CD4-positive, alpha-beta T cell treated with Interleukin-4 for 4 hours (primary cell): ENCODE data around the gene MAD1L1.

Source experiments
- DNase-seq: peaks from one replicate; pipeline ENCODE4 v3.0.0-alpha.2; 2020

Gene MAD1L1

DNA sequence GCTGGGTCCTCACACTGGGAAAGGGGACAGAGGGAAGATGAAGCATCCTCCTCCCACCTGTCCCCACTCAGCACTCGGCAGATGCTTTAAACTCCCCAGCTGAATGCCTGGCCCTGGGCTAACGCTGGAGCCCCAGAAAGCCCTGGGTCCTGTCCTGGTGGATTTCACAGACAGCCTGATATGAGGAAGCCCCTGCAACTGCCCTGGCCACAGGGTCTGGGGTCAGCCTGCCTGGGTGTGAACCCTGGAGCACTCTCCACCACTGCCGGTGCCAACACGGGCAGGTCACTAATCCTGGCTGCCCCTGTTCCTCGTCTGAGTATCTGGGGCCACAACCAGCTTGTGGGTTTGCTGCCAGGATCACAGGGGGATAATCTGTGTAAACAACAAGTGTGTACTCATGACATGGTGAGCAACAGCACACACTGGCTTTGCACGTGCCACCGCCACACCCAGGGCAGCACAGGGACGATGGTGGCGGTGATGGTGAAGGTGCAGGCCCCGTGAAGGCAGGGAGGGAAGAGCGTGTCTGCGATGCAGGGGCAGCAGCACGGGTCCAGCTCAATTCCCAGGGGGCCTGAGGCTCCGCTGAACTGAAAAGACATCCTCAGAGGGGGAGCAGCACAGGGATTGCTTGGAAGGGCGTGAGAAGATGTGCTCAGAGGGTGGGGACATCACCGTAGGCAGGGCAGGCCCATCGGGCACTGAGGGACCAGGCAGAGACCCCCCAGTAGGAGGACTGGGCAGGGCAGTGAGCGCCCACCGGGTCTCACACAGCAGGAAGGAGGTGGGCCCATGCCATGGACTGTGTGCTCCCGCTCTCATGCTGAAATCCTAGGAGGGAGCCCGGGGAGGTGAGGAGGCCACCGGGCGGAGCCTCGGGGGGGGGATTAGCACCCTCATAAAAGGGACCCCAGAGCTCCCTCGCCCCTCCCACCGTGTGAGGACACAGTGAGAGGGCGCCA is 238.7 kb downstream of the MAD1L1 start:
- DNase-seq = no peak

DNA sequence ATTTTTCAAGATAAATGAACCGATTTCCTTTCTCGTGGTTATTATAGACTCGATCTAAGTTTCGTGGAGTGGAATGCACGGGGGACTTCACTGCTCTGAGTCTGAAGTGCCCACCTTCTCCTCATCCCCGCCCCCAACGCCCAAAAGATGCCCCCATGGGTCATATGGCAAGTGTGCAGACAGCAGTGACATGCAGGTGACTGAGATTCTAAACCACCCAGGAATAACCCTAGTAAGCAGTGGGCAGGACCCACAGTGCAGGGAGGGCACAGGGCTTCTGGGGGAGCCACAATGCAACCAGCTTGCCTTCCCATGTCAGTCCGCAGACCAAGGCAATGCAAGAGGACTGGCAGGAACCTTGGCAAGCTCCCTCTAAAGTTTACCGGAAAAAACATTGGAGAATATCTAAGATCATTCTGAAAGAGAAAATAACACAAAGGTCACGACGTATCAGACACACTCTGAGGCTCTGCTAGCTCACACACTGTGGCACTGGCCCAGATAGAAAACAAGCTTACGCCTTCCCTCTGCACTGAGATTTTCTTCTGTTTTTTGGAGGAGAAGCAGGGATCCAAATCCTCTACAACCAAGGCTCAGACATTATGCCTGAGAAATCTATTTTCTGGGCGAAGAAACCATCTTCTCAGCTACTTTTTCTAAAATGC is 239.6 kb downstream of the MAD1L1 start:
- no peak for DNase-seq

DNA sequence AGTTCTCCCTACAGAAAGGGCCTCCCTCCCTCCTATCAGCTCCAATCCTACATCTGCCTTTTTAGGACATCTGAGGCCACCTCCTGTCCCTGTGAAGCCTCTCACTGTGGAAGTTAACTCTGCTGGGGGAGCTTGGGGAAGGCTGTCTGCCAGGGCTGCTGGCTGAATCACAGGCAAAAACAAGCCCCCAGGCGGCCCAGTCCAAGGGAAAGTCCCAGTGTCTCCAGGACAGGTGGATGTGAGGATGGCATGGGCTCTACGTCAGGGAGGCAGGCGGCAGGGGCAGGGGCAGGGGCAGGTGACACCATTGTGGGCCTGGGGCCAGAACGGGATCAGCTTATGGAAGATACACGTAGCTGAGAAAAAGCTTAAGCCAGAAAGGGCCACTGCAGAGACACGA is 240.2 kb downstream of the MAD1L1 start:
- DNase-seq = no peak

DNA sequence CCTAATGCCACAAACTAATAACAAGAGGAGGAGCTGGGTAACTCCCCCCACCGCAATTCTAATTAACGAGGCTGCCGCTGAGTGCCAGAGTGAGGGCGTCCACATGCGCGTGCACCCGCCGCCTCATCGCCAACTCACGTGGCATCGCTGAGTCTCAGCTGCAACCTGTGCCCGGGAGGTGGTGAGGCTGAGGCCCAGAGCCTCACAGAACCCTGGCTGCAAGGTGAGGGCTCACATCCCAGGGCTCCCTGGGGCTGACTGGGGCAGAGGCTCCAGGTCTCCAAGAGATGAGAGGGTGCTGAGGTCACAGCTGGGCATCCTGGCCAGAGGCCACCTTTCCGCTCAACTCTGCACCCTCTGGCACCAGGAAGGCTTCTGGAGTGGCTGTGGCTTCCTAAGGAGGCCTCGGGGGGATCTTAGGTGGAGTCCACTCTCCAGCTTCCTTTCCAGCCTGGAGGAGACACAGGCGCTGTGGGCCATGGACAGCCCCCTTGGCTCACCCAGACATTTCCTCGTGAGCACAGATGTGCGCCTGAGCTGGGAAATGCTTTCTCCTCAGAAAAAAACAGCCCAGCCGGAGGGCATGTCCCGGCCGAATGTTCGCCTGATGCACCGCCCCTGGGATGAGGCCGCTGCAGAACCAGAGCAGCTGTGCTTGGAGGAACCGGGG is 242.6 kb downstream of the MAD1L1 start:
- no peak for DNase-seq

DNA sequence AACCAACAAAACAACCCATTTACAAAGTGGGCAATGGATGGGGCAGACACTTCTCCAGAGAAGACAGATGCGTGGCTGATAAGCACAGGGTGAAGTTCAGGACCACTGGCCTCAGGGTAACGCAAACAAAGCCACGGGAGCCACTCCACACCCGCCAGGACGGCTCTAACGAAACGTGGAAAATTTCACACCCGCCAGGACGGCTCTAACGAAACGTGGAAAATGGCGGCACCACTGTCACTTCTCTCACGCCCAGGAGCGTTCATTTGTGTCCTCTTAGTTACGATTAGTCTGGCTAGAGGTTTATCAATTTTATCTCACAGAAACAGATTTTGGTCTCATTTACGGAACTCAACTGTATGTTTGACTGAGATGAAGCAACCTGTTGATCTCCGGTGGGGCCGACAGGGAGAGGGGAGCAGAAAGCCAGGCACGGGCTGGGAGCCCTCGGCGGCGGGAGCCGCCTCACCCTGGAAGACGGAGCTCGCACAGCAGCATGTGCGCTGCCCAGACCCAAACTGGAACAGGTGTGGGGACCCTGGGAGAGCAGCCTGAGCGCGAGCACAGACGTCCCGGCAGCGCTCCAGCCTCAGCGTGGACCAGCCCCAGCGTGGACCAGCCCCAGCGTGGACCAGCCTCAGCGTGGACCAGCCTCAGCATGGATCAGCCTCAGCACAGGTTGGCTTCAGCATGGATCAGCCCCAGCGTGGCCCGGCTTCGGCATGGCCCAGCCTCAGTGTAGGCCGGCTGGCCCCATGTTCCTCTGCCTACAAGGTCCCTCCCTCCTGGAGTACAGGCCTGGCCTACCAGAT is 243.5 kb downstream of the MAD1L1 start:
- no peak for DNase-seq

DNA sequence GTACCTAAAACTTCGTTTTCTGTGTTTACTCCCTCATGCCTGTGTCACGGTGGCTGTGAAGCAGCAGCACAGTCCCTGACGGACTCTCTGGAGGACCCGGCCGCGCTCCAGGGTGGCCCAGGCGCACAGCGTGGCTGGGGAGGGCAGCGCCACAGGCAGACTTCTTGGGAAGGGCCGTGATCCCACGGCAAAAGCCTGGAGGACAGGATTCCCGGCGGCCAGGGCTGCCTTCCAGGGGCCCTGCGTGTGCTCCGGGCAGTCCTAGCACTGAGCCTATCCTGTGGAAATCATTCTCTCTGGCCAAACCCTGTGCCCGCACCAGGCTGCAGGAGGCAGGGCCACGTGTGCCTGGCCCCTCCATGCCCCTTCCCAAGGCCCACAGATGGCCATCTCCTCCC is 244.2 kb downstream of the MAD1L1 start:
- DNase-seq = no peak

DNA sequence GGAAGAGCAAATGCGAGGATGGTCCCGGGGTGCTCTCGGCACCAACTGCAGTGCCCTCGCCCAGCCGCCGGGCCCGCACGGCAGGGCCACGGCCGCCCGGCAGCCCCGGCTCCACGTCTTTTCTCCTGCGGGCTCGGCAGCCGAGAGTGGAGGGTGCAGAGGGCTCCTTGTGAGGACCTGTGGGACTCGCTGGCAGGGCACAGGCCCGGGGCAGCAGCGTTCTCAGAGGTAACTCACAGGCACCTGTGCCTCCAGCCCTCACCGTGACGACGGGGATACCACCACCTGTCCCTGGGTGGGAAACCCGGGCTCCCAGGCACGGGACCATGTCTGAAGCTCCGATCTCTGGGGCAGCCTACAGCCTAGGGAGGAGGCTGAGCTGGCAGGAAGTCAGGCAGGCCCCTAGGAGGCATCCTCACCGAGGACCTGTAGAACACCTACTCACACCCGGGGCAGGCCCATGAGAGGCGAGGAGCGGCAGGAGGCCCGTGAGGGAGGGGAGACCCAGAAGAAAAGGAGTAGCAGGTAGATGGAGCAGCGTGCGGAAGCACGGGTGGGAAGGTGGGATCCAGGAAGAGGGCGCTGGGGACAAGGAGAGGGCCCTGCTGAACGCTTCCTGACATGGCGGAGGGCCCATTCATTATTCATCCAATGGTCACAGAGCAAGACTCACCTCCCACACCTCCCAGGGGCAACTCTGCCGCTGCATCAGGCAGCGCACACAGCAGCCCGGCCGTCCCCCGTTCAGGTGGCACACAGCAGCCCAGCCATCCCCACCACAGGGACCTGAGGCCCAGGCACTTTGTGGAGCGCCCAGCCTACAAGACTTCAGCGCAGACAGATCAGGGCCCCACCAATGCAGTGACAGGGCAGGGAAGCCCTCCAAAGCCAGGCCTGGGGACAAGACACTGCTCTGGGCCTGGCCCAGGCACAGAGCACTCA is 244.9 kb downstream of the MAD1L1 start:
- DNase-seq = no peak

DNA sequence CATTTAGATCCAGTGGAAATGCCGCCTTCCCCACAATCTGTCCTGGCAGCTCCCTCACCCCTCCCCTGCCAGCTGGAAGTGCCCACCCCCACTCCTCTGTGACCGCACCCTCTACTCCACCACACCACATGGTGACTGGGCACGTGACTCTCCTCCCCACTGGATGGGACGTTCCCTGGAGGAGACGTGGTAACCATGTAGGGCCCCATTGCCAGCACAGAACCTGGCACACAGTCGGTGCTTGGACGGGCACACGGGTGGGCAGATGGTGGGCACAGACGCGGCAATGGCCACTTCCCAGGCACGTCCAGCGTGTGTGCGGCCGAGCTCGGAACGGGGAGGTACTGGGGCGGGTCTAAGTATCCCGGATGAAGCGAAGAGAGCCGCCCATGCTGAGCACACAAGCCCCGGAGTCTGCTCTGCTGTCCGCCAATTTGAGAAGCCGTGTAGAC is 245.6 kb downstream of the MAD1L1 start:
- DNase-seq = no peak

DNA sequence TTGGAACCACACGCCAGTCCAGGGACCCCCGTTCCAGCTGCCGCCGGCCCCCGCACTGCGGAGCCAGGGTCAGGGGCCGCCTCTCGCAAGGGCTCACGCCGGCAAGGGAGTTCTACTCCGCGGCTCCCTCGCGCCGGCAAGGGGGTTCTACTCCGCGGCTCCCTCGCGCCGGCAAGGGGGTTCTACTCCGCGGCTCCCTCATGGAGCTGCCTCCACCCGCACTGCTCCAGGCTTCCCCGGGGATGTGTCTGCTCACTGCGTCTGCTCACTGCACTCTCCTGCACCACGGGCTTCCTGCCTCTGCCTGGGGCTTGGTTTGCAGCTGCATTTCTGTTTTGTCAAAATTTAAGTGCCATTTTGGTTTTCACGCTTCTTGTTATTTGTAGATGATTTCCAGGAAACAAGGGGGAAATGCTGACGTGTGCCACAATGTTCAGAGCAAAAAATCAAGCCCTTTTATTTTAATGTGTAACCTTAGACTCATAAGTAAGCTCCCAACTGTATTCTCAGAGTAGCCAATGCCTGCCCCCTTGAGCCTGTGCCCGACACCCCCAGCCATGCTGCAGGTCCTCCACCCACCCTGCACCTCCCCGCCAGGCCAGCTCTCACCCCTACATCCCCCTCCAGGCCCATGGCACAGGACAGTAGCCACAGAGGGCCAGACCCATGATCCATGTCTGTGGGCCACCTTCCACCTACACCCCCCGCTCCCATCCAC is 246.2 kb downstream of the MAD1L1 start:
- peak; percentile 58 for DNase-seq

DNA sequence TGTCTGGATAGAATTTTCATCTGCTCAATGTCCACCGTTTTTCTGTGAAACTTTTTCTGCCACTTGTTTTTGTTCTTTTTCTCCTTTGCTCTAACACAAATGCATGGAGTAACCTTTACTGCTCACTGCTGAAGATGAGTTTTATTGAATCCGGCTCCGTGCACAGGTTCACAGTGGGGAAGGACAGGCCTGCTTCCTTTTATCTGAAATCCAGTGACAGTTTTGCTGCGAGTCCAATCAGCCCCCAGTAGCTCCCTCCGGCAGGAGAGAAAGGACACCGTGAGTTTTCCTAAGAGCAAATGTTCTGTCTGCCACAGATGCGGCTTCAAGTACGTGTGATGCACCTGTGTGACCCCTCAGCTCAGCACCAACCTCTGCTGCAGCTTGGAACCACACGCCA is 246.8 kb downstream of the MAD1L1 start:
- DNase-seq = no peak

DNA sequence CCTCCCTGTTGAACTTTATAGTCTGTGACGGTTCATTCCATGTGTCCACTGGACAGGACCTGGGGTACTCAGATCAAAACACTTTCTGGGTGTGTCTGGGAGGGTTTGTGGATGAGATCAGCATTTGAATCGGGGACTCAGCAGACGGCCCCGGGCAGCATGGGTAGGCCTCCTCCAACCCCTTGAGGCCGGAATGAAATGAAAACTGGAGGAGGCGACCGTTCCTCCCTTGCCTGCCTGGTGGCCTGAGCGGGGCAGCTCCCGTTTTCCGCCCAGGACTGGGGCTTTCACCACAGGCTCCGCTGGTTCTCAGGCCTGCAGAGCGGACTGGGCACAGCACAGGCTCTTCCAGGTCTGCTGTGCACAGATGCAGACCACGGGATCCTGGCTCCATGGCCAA is 247.7 kb downstream of the MAD1L1 start:
- no peak for DNase-seq

DNA sequence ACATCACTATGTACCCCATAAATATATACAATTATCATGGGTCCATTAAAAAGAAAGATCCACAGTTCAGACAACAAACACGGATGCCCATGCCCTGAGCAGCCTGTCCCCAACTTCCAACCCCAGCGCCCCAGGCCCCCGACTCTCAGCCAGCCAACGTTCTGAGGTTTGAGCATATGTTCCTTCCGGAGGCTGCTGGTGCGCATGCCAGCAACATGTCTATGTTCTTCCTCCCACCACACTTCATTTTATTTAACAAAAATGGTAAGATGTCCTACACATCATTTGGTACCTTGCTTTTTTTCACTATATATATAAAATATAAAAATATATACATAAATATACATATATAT is 250.9 kb downstream of the MAD1L1 start:
- DNase-seq = no peak

DNA sequence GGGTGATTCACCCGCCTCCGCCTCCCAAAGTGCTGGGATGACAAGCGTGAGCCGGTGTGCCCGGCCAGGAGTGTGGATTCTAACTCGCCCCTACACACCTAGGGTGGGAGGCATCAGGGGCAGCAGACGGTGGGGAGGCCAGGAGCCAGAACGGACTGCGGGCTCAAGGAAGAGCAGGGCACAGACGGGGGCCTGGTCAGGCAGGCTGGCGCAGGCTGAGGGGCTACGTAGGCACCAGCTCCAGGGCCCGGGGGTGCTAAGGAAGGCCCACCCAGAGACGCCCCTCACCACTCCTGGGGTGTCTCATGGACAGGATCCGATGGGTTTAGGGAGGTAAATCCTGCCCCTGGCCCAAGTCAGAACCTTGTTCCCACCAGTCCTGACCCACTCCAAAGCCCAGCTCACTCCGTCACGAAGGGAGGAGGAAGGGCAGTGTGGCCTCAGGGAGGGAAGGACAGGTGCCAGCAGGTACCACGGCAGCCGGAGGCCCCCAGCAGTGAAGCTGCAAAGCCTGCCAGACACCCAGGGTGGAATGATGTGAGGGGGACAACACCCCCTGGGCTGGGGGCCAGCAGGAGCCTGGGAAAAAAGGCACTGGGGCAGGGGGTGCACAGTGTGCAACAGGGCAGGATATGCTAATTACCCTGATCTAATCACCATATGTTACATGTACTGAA is 251.4 kb downstream of the MAD1L1 start:
- DNase-seq = no peak

DNA sequence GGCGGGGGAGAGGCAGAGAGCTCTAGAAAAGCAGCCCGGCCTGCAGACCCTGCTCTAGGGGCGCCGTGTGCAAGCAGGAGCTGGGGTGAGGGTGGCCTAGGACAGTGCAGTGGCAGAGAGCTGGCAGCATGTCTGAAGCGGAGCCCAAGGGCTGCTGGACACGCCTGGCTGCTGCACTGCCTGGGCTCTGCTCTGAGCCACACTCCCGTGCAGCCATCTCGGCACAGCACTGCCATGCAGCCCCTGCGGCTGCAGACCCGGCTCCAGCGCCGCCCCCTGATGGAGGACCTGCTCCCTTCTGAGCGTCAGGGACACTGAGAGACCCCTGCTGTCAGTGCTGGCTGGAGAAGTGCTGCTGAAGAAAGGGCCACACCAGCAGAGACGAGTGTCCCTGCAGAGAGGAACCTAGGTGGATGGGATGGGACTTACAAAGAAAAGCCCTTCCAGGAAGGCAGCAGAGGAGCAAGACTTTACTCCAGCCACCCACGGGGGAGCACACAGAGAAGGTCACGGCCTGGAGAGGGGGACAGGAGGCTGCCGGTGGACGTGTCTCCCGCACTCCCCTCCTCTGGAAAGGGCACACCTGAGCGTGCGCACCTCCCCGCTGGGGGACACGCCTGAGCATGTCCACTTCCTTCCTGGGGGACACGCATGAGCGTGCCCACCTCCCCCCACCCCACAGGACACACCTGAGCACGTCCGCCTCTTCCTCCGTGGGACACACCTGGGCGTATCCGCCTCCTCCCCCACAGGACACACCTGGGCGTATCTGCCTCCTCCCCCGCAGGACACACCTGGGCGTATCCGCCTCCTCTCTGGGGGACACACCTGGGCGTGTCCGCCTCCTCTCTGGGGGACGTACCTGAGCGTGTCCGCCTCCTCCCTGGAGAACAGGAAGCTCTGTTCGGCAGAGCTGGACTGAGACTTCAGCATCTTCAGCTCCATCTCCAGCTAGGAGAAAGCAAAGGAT is 252.9 kb downstream of the MAD1L1 start:
- DNase-seq = no peak

DNA sequence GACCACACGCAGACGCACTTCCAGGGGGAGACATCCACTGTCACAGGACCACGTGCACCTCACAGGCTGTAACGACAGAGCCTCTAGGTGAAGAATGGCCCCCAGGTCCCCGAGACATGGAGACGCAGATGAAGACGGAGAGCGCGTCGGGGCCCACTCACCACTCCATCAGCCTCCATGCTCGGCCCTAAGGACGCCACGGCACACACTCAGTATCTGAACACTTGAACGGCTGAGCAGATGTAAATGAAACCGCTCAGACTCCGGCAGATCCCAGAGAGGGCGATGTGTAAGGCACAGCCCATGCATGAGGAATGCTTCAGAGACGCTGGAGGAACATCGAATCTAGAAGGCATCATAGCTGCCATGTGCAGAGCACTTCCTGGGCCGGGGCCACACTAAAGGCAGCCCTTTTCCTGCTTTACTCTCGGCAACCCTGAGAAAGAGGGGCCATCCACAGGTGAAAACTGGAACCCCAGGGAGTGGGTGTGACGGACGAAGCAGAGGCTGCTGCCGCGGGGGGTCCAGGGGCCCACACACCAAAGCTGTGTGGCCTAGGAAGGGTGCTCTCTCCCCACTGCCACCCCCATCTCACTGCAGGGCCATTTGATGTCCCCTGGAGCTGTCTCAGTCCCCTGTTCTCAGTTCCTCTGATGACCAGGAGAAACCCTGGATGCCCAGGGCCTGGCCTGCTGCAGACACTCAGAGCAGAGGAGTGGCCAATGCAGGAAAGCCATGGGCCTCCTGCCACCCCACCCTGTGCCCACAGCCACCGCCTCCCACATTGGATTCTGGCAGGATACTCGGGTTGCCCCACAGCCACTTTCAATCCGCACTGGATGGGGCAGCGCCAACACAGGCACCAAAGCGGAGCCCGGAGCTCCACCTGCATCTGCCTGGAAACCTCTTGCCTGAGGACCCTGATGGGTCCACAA is 253.8 kb downstream of the MAD1L1 start:
- no peak for DNase-seq

DNA sequence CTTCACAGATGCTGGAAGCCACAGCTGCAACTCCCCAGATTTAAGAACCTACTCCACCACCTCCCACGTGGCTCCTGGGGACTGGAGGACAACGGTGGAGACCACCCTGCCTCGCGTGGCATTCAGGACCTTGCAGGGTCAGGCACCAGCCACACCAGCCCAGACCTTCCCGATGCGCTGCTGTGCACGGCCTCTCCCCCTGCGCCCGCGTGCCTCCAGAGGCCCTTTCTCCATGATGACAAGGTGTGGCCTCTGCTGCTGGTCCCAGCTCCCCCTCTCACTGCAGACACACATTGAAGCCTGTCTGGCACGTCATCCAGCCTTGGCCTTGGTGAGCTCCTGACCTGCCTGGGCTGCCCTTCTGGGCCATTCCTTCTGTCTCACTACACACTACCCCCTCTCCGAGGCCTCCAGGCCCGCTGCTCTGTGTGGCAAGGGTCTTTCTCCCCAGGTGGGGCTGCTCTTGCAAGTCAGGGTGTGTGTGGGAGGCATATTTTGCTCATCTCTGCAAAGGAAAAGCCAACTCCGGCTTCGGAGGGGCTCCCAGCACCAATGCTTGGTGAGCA is 254.8 kb downstream of the MAD1L1 start:
- DNase-seq = no peak

DNA sequence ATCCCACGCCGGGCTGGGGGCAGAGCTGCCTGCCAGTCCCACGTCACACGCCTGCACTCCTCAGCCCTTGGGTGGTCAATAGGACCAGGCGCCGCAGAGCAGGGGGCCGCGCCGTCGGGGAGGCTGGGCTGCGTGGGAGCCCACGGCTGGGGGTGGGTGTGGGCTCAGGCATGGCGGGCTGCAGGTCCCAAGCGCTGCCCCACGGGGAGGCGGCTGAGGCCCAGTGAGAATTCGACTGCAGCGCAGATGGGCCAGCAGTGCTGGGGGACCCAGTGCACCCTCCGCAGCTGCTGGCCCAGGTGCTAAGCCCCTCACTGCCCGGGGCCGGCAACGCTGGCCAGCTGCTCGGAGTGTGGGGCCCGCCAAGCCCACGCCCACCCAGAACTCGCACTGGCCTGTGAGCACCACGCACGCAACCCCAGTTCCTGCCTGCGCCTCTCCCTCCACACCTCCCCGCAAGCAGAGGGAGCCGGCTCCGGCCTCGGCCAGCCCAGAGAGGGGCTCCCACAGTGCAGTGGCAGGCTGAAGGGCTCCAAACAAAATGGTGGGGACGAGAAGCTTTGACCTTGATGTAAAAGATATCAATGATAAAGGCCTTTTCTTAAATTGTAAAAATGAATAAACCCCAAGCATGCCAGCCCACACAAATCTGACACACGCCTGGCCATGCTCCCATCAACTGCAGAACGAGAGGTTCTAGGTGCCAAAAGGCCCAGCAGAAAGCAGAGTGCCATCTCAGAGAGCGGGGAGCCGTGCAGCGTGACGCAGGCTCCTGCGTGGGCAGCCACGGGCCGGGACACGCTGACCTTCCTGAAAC is 255.5 kb downstream of the MAD1L1 start:
- DNase-seq = no peak
